HG02973 (cell line): ENCODE data around the gene NAALADL2.
"Not testable (repeated sequence)": the region's sequence is repeated elsewhere in the genome, so short reads cannot be mapped to it uniquely, and the experiment has no call there.

Source experiments
- ATAC-seq: cut with Tn5 transposase; IDR thresholded peaks from one replicate; pipeline ENCODE4 v1.9.1; 2021; ENCODE audit warnings: moderate library complexity; ENCODE audit not compliant: unreplicated experiment

NAALADL2 gene

GRCh38 chr3:175121225-175121624 lies 262.1 kb downstream of the NAALADL2 start:
- ATAC-seq, result no peak

GRCh38 chr3:175127075-175127662 lies 268.0 kb downstream of the NAALADL2 start:
- ATAC-seq, result no peak

GRCh38 chr3:175129126-175129525 lies 270.0 kb downstream of the NAALADL2 start:
- ATAC-seq, result no peak

GRCh38 chr3:175129571-175129970 lies 270.4 kb downstream of the NAALADL2 start:
- ATAC-seq, result no peak

GRCh38 chr3:175131866-175132265 lies 272.7 kb downstream of the NAALADL2 start:
- not testable (repeated sequence) for ATAC-seq

- not testable (repeated sequence) for ATAC-seq
These were observed 273.6 kb downstream of the NAALADL2 start for GRCh38 chr3:175132706-175133105.

GRCh38 chr3:175144368-175144767 lies 285.2 kb downstream of the NAALADL2 start:
- ATAC-seq, result no peak

- ATAC-seq, result no peak
These were observed 287.1 kb downstream of the NAALADL2 start for GRCh38 chr3:175146258-175146657.

- peak; percentile 96 for ATAC-seq
These were observed 290.5 kb downstream of the NAALADL2 start for GRCh38 chr3:175149675-175150074.

GRCh38 chr3:175150812-175151401 lies 291.8 kb downstream of the NAALADL2 start:
- ATAC-seq, result no peak

- ATAC-seq, result no peak
These were observed 294.5 kb downstream of the NAALADL2 start for GRCh38 chr3:175153595-175153994.

GRCh38 chr3:175155172-175155571 lies 296.0 kb downstream of the NAALADL2 start:
- ATAC-seq, result no peak

GRCh38 chr3:175159202-175159601 lies 300.1 kb downstream of the NAALADL2 start:
- no peak for ATAC-seq

- ATAC-seq, result no peak
These were observed 302.2 kb downstream of the NAALADL2 start for GRCh38 chr3:175161291-175161690.

GRCh38 chr3:175163686-175164085 lies 304.6 kb downstream of the NAALADL2 start:
- ATAC-seq, result no peak

GRCh38 chr3:175173117-175173516 lies 314.0 kb downstream of the NAALADL2 start:
- ATAC-seq, result not testable (repeated sequence)

- ATAC-seq, result no peak
These were observed 317.4 kb downstream of the NAALADL2 start for GRCh38 chr3:175176556-175176955.

- ATAC-seq, result no peak
These were observed 319.9 kb downstream of the NAALADL2 start for GRCh38 chr3:175179055-175179454.

- ATAC-seq, result no peak
These were observed 325.3 kb downstream of the NAALADL2 start for GRCh38 chr3:175184392-175184791.

GRCh38 chr3:175185903-175186302 lies 326.8 kb downstream of the NAALADL2 start:
- ATAC-seq, result no peak

- ATAC-seq, result no peak
These were observed 327.4 kb downstream of the NAALADL2 start for GRCh38 chr3:175186511-175186910.

GRCh38 chr3:175187586-175187985 lies 328.5 kb downstream of the NAALADL2 start:
- ATAC-seq, result no peak

- ATAC-seq, result no peak
These were observed 333.4 kb downstream of the NAALADL2 start for GRCh38 chr3:175192536-175192935.
